ENCODE results near the gene PINLYP. TPM values are rescaled to one million over a fixed set of nuclear protein-coding genes. Genes with fewer than 3 reads are reported as not detected.

PINLYP gene
- total RNA-seq, 1 experiment from 2014 or later, result not detected

DNA sequence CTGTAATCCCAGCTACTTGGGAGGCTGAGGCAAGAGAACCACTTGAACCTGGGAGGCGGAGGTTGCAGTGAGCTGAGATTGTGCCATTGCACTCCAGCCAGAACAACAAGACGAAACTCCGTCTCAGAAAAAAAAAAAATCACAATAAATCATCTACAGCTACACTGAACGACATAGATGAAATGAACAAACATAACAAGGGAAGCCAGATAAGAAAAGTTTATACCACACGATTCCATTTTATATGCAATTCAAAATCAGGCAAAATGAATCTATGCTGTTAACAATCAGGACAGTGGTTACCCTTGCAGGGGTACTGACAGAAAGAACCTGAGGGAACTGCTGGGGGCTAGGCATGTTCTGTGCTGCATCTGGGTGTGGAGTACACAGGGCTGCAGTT is 5.9 kb upstream of the PINLYP start:
- H3K9me3 Mint-ChIP-seq (ENCODE audit: unreplicated experiment), result no peaks in the 10 kb centered on the region
- H3K27me3 Mint-ChIP-seq (ENCODE audit: insufficient read depth, unreplicated experiment), result no peaks in the 10 kb centered on the region
- H3K4me1 Mint-ChIP-seq (ENCODE audit: low read depth, unreplicated experiment), result no peaks in the 10 kb centered on the region
- Histone ChIP-seq H3K4me3 (ENCODE audit: low read depth, low read length) (no peak overlapping the region), H3K36me3 (ENCODE audit: control insufficient read depth, insufficient read depth, low read length) (no peaks in the 10 kb centered on the region), H3K27me3 (replicated peaks; ENCODE audit: control insufficient read depth, insufficient read depth, low read length) (no peaks in the 10 kb centered on the region), H3K4me1 (no peaks in the 10 kb centered on the region), H3K9me3 (no peaks in the 10 kb centered on the region)
- TF ChIP-seq, protein P1, sequence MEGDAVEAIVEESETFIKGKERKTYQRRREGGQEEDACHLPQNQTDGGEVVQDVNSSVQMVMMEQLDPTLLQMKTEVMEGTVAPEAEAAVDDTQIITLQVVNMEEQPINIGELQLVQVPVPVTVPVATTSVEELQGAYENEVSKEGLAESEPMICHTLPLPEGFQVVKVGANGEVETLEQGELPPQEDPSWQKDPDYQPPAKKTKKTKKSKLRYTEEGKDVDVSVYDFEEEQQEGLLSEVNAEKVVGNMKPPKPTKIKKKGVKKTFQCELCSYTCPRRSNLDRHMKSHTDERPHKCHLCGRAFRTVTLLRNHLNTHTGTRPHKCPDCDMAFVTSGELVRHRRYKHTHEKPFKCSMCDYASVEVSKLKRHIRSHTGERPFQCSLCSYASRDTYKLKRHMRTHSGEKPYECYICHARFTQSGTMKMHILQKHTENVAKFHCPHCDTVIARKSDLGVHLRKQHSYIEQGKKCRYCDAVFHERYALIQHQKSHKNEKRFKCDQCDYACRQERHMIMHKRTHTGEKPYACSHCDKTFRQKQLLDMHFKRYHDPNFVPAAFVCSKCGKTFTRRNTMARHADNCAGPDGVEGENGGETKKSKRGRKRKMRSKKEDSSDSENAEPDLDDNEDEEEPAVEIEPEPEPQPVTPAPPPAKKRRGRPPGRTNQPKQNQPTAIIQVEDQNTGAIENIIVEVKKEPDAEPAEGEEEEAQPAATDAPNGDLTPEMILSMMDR (IDR thresholded peaks at IDR 0.05; ENCODE audit: insufficient read depth in 1 of 2, low read depth in 1 of 2, low read length in 1 of 2, severe bottlenecking in 1 of 2, unreplicated experiment in 1 of 2), result no peak
- POLR2A ChIA-PET, result no interaction called here
- CTCF ChIA-PET, result no interaction called here
- no peak overlapping the region for H3K4me3 Mint-ChIP-seq (ENCODE audit: unreplicated experiment)
- H3K27ac Mint-ChIP-seq (ENCODE audit: unreplicated experiment), result no peak overlapping the region
- BruUV-seq (replicated peaks), result no TSS peak
- H3K36me3 Mint-ChIP-seq (ENCODE audit: insufficient read depth, unreplicated experiment), result no peaks in the 10 kb centered on the region
- no peak for DNase-seq
- intact Hi-C loops (cut with micrococcal nuclease; ENCODE audit: unreplicated experiment), result no loop called here

DNA sequence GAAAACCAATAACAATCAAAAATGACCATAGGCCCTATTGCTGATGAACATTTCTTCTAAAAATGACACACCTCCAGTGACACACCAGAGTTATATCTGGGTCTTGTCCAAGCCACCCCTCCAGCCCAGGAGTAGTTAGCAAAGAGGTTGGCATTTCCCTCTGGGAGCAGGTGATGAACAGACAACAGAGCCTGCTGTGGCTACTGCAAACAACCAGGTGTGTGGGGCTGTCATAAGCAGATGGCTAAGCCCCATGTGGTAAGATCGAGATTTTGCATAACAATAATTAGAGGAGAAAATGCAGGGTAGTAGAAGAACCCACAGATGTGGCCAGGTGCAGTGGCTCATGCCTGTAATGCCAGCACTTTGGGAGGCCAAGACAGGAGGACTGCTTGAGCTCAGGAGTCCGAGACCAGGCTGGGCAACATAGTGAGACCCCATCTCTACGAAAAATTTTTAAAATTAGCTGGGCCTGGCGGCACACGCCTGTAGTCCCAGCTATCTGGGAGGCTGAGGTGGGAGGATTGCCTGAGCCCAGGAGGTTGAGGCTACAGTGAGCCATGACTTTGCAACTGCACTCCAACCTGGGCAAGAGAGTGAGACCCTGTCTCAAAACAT is 5.3 kb upstream of the PINLYP start:
- BruUV-seq (replicated peaks), result no TSS peak
- Histone ChIP-seq H3K36me3 (ENCODE audit: control insufficient read depth, insufficient read depth, low read length) (no peaks in the 10 kb centered on the region), H3K27me3 (replicated peaks; ENCODE audit: control insufficient read depth, insufficient read depth, low read length) (no peaks in the 10 kb centered on the region), H3K4me1 (no peaks in the 10 kb centered on the region), H3K4me3 (ENCODE audit: low read depth, low read length) (no peak overlapping the region), H3K9me3 (no peaks in the 10 kb centered on the region)
- no peak overlapping the region for H3K27ac Mint-ChIP-seq (ENCODE audit: unreplicated experiment)
- H3K4me1 Mint-ChIP-seq (ENCODE audit: low read depth, unreplicated experiment), result no peaks in the 10 kb centered on the region
- ChIA-PET CTCF (interaction anchor here (0.6 kb wide), 1 partner anchor 107 kb away, joined by 3 read pairs; no protein-coding TSS in a partner anchor), POLR2A (no interaction called here)
- DNase-seq, result no peak
- H3K36me3 Mint-ChIP-seq (ENCODE audit: insufficient read depth, unreplicated experiment), result peaks cover 4% of the 10 kb centered on the region
- no peak overlapping the region for H3K4me3 Mint-ChIP-seq (ENCODE audit: unreplicated experiment)
- H3K9me3 Mint-ChIP-seq (ENCODE audit: unreplicated experiment), result no peaks in the 10 kb centered on the region
- TF ChIP-seq, protein P1 (IDR thresholded peaks at IDR 0.05; ENCODE audit: insufficient read depth in 1 of 2, low read depth in 1 of 2, low read length in 1 of 2, severe bottlenecking in 1 of 2, unreplicated experiment in 1 of 2), result no peak
- intact Hi-C loops (cut with micrococcal nuclease; ENCODE audit: unreplicated experiment), result no loop called here
- H3K27me3 Mint-ChIP-seq (ENCODE audit: insufficient read depth, unreplicated experiment), result no peaks in the 10 kb centered on the region

DNA sequence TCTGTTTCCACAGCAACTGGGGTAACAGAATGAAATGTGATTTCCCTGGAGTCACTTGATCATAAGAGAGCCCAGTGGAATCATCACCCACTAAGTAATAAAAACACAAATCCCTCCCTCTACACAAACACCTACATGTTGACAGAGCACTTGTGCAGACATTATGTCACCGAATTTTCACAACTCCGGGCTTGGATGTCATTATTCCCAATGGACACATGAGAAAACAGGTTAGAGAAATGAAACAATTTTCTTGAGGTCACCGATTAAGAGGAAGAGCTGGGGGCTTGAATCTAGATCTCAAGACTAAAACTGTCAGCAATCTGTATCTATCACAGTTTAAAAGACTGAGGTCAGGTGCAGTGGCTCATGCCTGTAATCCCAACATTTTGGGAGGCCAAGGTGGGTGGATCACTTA is 3.4 kb upstream of the PINLYP start:
- Histone ChIP-seq H3K4me3 (ENCODE audit: low read depth, low read length) (no peak overlapping the region), H3K4me1 (no peaks in the 10 kb centered on the region), H3K36me3 (ENCODE audit: control insufficient read depth, insufficient read depth, low read length) (no peaks in the 10 kb centered on the region), H3K27me3 (replicated peaks; ENCODE audit: control insufficient read depth, insufficient read depth, low read length) (no peaks in the 10 kb centered on the region), H3K9me3 (no peaks in the 10 kb centered on the region)
- Mint-ChIP-seq H3K27ac (ENCODE audit: unreplicated experiment) (peak overlapping the region; percentile 27), H3K4me1 (ENCODE audit: low read depth, unreplicated experiment) (no peaks in the 10 kb centered on the region), H3K36me3 (ENCODE audit: insufficient read depth, unreplicated experiment) (peaks cover 7% of the 10 kb centered on the region), H3K9me3 (ENCODE audit: unreplicated experiment) (no peaks in the 10 kb centered on the region), H3K27me3 (ENCODE audit: insufficient read depth, unreplicated experiment) (peaks cover 2% of the 10 kb centered on the region), H3K4me3 (ENCODE audit: unreplicated experiment) (no peak overlapping the region)
- BruUV-seq (replicated peaks), result no TSS peak
- ChIA-PET CTCF (interaction anchor here (1.1 kb wide), 1 partner anchor 17 kb away, joined by 3 read pairs; no protein-coding TSS in a partner anchor), POLR2A (no interaction called here)
- TF ChIP-seq, protein P1 (IDR thresholded peaks at IDR 0.05; ENCODE audit: insufficient read depth in 1 of 2, low read depth in 1 of 2, low read length in 1 of 2, severe bottlenecking in 1 of 2, unreplicated experiment in 1 of 2), result no peak
- DNase-seq, result no peak
- intact Hi-C loops (cut with micrococcal nuclease; ENCODE audit: unreplicated experiment), result no loop called here

Data from Caco-2 (cell line).